DND-41 (cell line): Measurements from ENCODE around the gene TDRD12.

Experiments used
- ATAC-seq: fragments of 200-7000 bp; cut with Tn5 transposase; 3 replicates; pipeline ENCODE4 v1.9.1; 2021; ENCODE audit warnings: low read depth; ENCODE audit not compliant: insufficient read depth
- DNase-seq: peaks from one replicate; pipeline ENCODE4 v3.0.0-alpha.2; 2020
- H2AFZ ChIP-seq: 2 replicates; pipeline ENCODE4 v1.6.0; 2012; ENCODE audit warnings: low read depth, low read length
- H3K27ac ChIP-seq: 2 replicates; pipeline ENCODE4 v1.5.1; 2012; ENCODE audit warnings: low read length, inconsistent platforms
- H3K27me3 ChIP-seq: fragments of 200-600 bp; sonication (generic); 2 replicates; pipeline ENCODE4 v1.6.0; 2012; ENCODE audit warnings: low read length, mild to moderate bottlenecking, inconsistent platforms; ENCODE audit not compliant: insufficient read depth, poor library complexity
- H3K36me3 ChIP-seq: 2 replicates; pipeline ENCODE4 v1.5.1; 2012; ENCODE audit warnings: low read length, inconsistent platforms; ENCODE audit not compliant: insufficient read depth
- H3K4me1 ChIP-seq: 2 replicates; pipeline ENCODE4 v1.5.1; 2012; ENCODE audit warnings: mild to moderate bottlenecking, low read length; ENCODE audit not compliant: insufficient read depth
- H3K4me2 ChIP-seq: 2 replicates; pipeline ENCODE4 v1.6.0; 2012; ENCODE audit warnings: mild to moderate bottlenecking, moderate library complexity, low read length, inconsistent platforms; ENCODE audit not compliant: insufficient read depth
- H3K4me3 ChIP-seq, 2 experiments: fragments of 200-600 bp in 1 of 2; shearing (Covaris generic) in 1 of 2; 2 replicates each; pipeline ENCODE4 v1.5.1; 2012 to 2016; ENCODE audit warnings: inconsistent platforms in 2 of 2, low read length in 2 of 2, mild to moderate bottlenecking in 2 of 2, low read depth in 1 of 2, moderate library complexity in 1 of 2
- H3K79me2 ChIP-seq: 2 replicates; pipeline ENCODE4 v1.6.0; 2012; ENCODE audit warnings: low read length, inconsistent platforms; ENCODE audit not compliant: insufficient read depth
- H3K9ac ChIP-seq: 2 replicates; pipeline ENCODE4 v1.6.0; 2012; ENCODE audit warnings: low read depth, mild to moderate bottlenecking, inconsistent platforms, low read length, moderate library complexity
- H3K9me3 ChIP-seq: 2 replicates; pipeline ENCODE4 v1.5.1; 2012; ENCODE audit warnings: low read length, moderate library complexity, mild to moderate bottlenecking, inconsistent platforms; ENCODE audit not compliant: insufficient read depth, severe bottlenecking
- H4K20me1 ChIP-seq: 2 replicates; pipeline ENCODE4 v1.6.0; 2012; ENCODE audit warnings: low read length; ENCODE audit not compliant: insufficient read depth
- EZH2 ChIP-seq: IDR thresholded peaks from 3 replicates; pipeline ENCODE4 v1.6.1; 2012; ENCODE audit warnings: borderline replicate concordance, low read depth, mild to moderate bottlenecking, moderate library complexity, low read length, inconsistent platforms; ENCODE audit not compliant: severe bottlenecking
- TF ChIP-seq, protein P1 (sequence below): IDR thresholded peaks from 2 replicates; pipeline ENCODE4 v1.5.1; 2012; ENCODE audit warnings: borderline replicate concordance, low read length, moderate library complexity, mild to moderate bottlenecking; ENCODE audit not compliant: poor library complexity, severe bottlenecking; ENCODE audit errors: extremely low read depth

Gene TDRD12

GRCh38 chr19:32858559-32858958 is 139.0 kb downstream of the TDRD12 start:
- Histone ChIP-seq H3K79me2 (no peaks in the 10 kb centered on the region), H3K36me3 (no peaks in the 10 kb centered on the region), H3K27me3 (no peaks in the 10 kb centered on the region), H3K4me3 (no peak overlapping the region), H4K20me1 (no peaks in the 10 kb centered on the region), H3K27ac (no peak overlapping the region), H3K9ac (no peak overlapping the region), H3K4me1 (no peaks in the 10 kb centered on the region), H2AFZ (no peak overlapping the region), H3K4me2 (no peak overlapping the region), H3K9me3 (no peaks in the 10 kb centered on the region)
- DNase-seq = no peak
- TF ChIP-seq, protein P1, sequence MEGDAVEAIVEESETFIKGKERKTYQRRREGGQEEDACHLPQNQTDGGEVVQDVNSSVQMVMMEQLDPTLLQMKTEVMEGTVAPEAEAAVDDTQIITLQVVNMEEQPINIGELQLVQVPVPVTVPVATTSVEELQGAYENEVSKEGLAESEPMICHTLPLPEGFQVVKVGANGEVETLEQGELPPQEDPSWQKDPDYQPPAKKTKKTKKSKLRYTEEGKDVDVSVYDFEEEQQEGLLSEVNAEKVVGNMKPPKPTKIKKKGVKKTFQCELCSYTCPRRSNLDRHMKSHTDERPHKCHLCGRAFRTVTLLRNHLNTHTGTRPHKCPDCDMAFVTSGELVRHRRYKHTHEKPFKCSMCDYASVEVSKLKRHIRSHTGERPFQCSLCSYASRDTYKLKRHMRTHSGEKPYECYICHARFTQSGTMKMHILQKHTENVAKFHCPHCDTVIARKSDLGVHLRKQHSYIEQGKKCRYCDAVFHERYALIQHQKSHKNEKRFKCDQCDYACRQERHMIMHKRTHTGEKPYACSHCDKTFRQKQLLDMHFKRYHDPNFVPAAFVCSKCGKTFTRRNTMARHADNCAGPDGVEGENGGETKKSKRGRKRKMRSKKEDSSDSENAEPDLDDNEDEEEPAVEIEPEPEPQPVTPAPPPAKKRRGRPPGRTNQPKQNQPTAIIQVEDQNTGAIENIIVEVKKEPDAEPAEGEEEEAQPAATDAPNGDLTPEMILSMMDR = no peak
- no peak for TF ChIP-seq EZH2
- ATAC-seq = no peak

- Histone ChIP-seq H3K79me2 (no peaks in the 10 kb centered on the region), H3K27ac (no peak overlapping the region), H3K4me2 (no peak overlapping the region), H3K27me3 (no peaks in the 10 kb centered on the region), H3K4me1 (no peaks in the 10 kb centered on the region), H3K36me3 (no peaks in the 10 kb centered on the region), H3K9ac (no peak overlapping the region), H3K9me3 (no peaks in the 10 kb centered on the region), H2AFZ (no peak overlapping the region), H3K4me3 (no peak overlapping the region), H4K20me1 (no peaks in the 10 kb centered on the region)
- ATAC-seq (no peak), DNase-seq (no peak)
- TF ChIP-seq, protein P1 = no peak
- no peak for TF ChIP-seq EZH2
Observed at GRCh38 chr19:32859591-32859990, 140.0 kb downstream of the TDRD12 start.

GRCh38 chr19:32861596-32861995 is 142.0 kb downstream of the TDRD12 start:
- Histone ChIP-seq H3K27ac (no peak overlapping the region), H3K4me3 (no peak overlapping the region), H3K36me3 (no peaks in the 10 kb centered on the region), H3K9me3 (no peaks in the 10 kb centered on the region), H3K4me2 (no peak overlapping the region), H3K27me3 (no peaks in the 10 kb centered on the region), H3K9ac (no peak overlapping the region), H3K79me2 (no peaks in the 10 kb centered on the region), H4K20me1 (no peaks in the 10 kb centered on the region), H2AFZ (no peak overlapping the region), H3K4me1 (no peaks in the 10 kb centered on the region)
- TF ChIP-seq, protein P1 = no peak
- TF ChIP-seq EZH2 = no peak
- ATAC-seq = no peak
- DNase-seq = no peak

GRCh38 chr19:32862173-32862572 is 142.6 kb downstream of the TDRD12 start:
- no peak for TF ChIP-seq EZH2
- TF ChIP-seq, protein P1 = no peak

More at GRCh38 chr19:32862173-32862572, 142.6 kb downstream of the TDRD12 start:
- no peaks in the 10 kb centered on the region for H3K79me2 ChIP-seq
- no peaks in the 10 kb centered on the region for H4K20me1 ChIP-seq
- no peak overlapping the region for H3K4me3 ChIP-seq
- H3K27me3 ChIP-seq = no peaks in the 10 kb centered on the region
- H3K9me3 ChIP-seq = no peaks in the 10 kb centered on the region
- H3K9ac ChIP-seq = no peak overlapping the region
- H2AFZ ChIP-seq = no peak overlapping the region
- DNase-seq (no peak), ATAC-seq (no peak)
- H3K4me2 ChIP-seq = no peak overlapping the region
- H3K27ac ChIP-seq = no peak overlapping the region
- no peaks in the 10 kb centered on the region for H3K4me1 ChIP-seq
- H3K36me3 ChIP-seq = no peaks in the 10 kb centered on the region
